Activated naive CD4-positive, alpha-beta T cell (primary cell): ENCODE measurements around the gene CASP5.

Experiments used
- DNase-seq, 4 experiments: peaks; one replicate each; lab custom pipeline; 2025; lab: John Stamatoyannopoulos, UW

Gene CASP5

DNA sequence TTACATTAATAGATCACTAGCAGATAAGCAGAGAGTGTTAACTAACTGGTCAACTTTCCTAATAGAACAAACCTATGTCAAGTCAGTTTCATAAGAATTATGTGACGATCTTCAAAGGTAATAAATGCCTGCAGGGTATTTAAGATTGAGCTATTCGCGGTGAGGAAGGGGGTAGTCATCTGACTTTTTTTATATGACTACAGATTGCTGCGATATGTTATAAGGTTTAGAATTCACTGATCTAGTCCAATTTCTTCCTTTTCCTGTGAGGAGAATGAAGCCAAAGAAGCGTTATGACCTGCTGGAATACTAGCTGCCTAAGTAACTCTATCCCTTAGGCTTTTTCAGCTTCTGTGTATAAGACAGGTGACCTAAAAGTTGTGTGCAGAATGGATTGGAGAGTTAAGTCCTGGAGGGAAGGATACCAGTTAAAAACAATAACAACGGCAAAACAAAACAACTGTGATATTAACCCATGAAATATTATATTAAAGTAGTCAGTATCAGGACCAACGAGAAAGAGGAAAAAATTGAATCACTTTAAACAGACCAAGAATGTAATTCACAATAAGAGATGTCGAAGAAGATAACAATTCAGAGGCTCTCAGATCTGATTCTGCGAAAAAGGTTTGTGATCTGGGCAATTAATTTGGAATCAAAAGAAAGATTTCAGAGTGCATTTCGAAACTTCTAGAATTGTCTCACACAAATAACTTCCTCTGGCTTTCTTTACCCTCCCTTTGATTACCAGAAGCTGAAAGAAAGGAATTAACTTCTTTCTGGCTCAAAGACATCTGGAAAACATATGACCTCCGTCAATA lies 55.2 kb downstream of the CASP5 start:
- no peak for DNase-seq

DNA sequence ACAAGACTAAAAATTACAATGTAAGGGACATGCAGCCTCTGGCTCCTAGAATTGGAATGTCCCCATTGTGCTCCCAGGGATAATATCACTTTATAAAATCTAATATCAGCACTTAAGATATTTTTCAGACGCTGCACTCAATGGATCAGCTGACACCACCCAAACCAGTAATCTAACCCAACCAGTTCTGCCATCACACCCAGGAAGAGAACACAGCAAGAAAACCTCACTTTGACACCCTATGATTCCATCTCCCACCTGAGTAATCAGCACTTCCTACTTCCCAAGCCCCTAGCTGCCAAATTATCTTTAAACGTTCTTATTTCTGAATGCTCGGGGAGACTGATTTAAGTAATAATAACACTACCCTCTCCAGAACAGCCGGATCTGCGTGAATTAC lies 57.2 kb downstream of the CASP5 start:
- DNase-seq, result no peak

DNA sequence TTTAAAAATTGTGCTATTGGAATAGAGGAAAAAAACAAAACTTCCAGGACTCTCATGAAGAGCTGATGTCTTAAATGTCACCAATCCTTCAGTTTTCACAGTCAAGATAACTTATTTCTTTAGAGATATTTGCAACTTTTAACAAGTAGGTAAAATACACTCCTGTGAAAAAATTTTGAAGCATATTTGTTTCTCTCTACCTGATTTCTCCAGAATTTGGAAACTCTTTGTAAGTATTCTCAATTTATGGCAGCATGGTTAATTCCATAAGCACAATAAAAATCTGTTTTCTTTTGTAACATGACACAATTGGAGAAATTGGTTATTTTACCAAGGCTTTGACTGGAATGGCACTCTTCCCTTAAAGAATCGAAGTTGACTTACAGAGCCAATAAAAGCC lies 58.7 kb downstream of the CASP5 start:
- no peak for DNase-seq

DNA sequence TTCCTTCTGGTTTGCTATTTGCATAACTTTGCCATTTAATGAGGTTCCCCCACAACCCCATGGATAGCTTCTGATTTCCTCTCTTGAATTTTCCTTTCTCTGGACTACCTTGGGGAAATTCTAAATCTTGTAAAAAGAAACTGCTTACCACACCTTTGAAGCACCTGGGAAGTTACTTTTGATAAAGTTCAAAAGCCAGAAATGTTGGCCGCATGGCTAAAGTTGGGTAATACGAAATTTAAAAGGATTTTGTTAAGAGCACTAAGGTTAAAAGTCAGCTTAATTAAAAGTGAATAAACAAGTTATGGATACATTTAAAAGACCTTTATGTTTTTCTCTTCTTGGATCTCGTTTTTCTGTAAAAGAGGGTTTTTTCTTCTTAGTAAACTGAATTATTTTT lies 60.1 kb downstream of the CASP5 start:
- no peak for DNase-seq

DNA sequence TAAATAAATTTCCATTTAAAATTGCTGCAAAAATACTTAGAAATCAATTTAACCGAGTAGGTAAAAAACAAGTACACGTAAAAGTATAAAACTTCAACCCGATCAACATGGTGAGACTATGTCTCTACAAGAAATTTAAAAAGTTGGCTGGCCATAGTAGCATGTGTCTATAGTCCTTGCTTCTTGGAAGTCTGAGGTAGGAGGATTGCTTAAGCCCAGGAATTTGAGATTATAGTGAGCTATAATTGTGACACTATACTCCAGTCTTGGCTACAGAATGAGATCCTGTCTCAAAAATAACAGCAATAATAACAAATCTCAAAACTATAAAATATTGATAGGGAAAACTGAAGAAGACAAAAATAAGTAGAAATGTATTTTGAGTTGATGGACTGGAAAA lies 65.7 kb downstream of the CASP5 start:
- DNase-seq, result no peak

DNA sequence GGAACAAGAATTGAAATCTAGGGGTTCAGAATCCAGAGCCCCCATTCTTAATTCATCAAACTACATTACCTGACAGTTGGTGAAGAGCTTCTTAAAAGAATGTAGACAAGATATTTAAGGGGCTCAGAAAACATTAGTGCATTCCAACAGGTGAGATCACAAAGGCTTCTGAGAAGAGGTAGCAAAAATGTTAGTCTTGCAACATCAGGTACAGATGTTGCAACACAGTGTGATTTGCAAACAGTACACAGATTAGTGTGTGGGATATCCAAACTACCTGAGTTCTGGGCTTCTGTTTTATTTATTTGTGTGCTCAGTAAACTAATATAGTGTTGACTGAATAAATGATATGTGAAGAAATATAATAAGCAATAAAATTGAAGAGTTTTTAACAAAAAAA lies 66.4 kb downstream of the CASP5 start:
- no peak for DNase-seq

DNA sequence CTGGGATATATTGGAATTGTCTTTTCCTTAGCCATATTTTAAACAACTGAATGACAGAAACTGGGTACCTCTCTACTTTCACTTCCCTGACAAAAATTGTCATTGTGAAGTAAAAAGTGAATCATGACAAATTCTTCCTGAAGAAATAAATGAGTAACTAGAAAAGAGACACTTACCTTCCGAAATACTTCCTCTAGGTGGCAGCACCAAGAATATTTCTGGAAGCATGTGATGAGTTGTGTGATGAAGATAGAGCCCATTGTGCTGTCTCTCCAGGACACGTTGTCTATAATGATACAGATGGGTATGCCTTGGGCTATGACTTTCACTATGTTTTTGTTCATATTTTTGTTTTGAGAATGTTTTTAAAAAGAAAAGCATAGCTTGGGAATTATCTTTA lies 76.1 kb downstream of the CASP5 start:
- DNase-seq, result no peak
